Activated CD4-positive, alpha-beta T cell treated with anti-CD3 and anti-CD28 coated beads, Interleukin-2, amount 10 ng/mL, durations not matched to agents 24 days and 14 days (primary cell): ENCODE data around the gene SFXN1. TPM values are rescaled to one million over a fixed set of nuclear protein-coding genes. Genes with fewer than 3 reads are reported as not detected.

Source experiments
- DNase-seq: peaks from one replicate; pipeline ENCODE4 v3.0.0; 2022
- H3K27ac Mint-ChIP-seq: one replicate; pipeline ENCODE4 v1.8.0; 2022; ENCODE audit warnings: mild to moderate bottlenecking, mixed read lengths
- H3K27me3 Mint-ChIP-seq: one replicate; pipeline ENCODE4 v1.8.0; 2022; ENCODE audit warnings: mixed read lengths
- H3K36me3 Mint-ChIP-seq: one replicate; pipeline ENCODE4 v1.8.0; 2022; ENCODE audit warnings: low read depth, mild to moderate bottlenecking, mixed read lengths
- H3K4me1 Mint-ChIP-seq: one replicate; pipeline ENCODE4 v1.8.0; 2021; ENCODE audit warnings: mixed read lengths
- H3K4me3 Mint-ChIP-seq: one replicate; pipeline ENCODE4 v1.8.0; 2022; ENCODE audit warnings: mild to moderate bottlenecking, moderate library complexity, mixed read lengths
- H3K9me3 Mint-ChIP-seq: one replicate; pipeline ENCODE4 v1.8.0; 2021; ENCODE audit warnings: mixed read lengths
- intact Hi-C: fragments of 100-400 bp; cut with micrococcal nuclease; formaldehyde crosslinking; loops from one replicate; pipeline ENCODE4 v1.15.1; 2023
- total RNA-seq: library from RNA; stranded (reverse); gene quantifications from 2 replicates; pipeline ENCODE4 v1.2.3, GENCODE V29; 2022

The SFXN1 gene
- total RNA-seq, 1 donor from 2014 or later: 390 TPM

GRCh38 chr5:175564716-175565115 is 86.4 kb downstream of the SFXN1 start:
- H3K27me3 Mint-ChIP-seq: peaks cover 20% of the 10 kb centered on the region
- no peak overlapping the region for H3K27ac Mint-ChIP-seq
- no peaks in the 10 kb centered on the region for H3K9me3 Mint-ChIP-seq
- H3K4me3 Mint-ChIP-seq: no peak overlapping the region
- intact Hi-C loops: no loop called here
- no peak for DNase-seq
- peaks cover 5% of the 10 kb centered on the region for H3K4me1 Mint-ChIP-seq
- no peaks in the 10 kb centered on the region for H3K36me3 Mint-ChIP-seq

- H3K9me3 Mint-ChIP-seq: no peaks in the 10 kb centered on the region
- intact Hi-C loops: no loop called here
- no peak overlapping the region for H3K4me3 Mint-ChIP-seq
- peaks cover 4% of the 10 kb centered on the region for H3K4me1 Mint-ChIP-seq
- DNase-seq: no peak
- H3K27me3 Mint-ChIP-seq: peaks cover 15% of the 10 kb centered on the region
- H3K27ac Mint-ChIP-seq: no peak overlapping the region
- no peaks in the 10 kb centered on the region for H3K36me3 Mint-ChIP-seq
Observed at GRCh38 chr5:175566697-175567096, 88.3 kb downstream of the SFXN1 start.

GRCh38 chr5:175567954-175568353 is 89.6 kb downstream of the SFXN1 start:
- Mint-ChIP-seq H3K27me3 (peaks cover 17% of the 10 kb centered on the region), H3K4me1 (peaks cover 4% of the 10 kb centered on the region), H3K27ac (no peak overlapping the region), H3K9me3 (no peaks in the 10 kb centered on the region), H3K36me3 (no peaks in the 10 kb centered on the region), H3K4me3 (no peak overlapping the region)
- intact Hi-C loops: loop anchor here (1.0 kb wide), 1 partner anchor 34 kb away; no protein-coding TSS in a partner anchor
- no peak for DNase-seq

- H3K4me1 Mint-ChIP-seq: peaks cover 4% of the 10 kb centered on the region
- H3K9me3 Mint-ChIP-seq: peaks cover 3% of the 10 kb centered on the region
- H3K27ac Mint-ChIP-seq: peak overlapping the region; percentile 9
- DNase-seq: no peak
- H3K36me3 Mint-ChIP-seq: no peaks in the 10 kb centered on the region
- intact Hi-C loops: no loop called here
- no peak overlapping the region for H3K4me3 Mint-ChIP-seq
- H3K27me3 Mint-ChIP-seq: peaks cover 16% of the 10 kb centered on the region
Observed at GRCh38 chr5:175569701-175570100, 91.3 kb downstream of the SFXN1 start.

GRCh38 chr5:175572886-175573285 is 94.5 kb downstream of the SFXN1 start:
- H3K36me3 Mint-ChIP-seq: no peaks in the 10 kb centered on the region
- intact Hi-C loops: no loop called here
- peaks cover 13% of the 10 kb centered on the region for H3K27me3 Mint-ChIP-seq
- H3K4me3 Mint-ChIP-seq: no peak overlapping the region
- peaks cover 3% of the 10 kb centered on the region for H3K9me3 Mint-ChIP-seq
- peaks cover 4% of the 10 kb centered on the region for H3K4me1 Mint-ChIP-seq
- no peak overlapping the region for H3K27ac Mint-ChIP-seq
- DNase-seq: no peak

GRCh38 chr5:175573493-175574269 is 95.3 kb downstream of the SFXN1 start:
- no peaks in the 10 kb centered on the region for H3K36me3 Mint-ChIP-seq

GRCh38 chr5:175575301-175575700 is 96.9 kb downstream of the SFXN1 start:
- H3K4me1 Mint-ChIP-seq: peaks cover 4% of the 10 kb centered on the region
- H3K27ac Mint-ChIP-seq: no peak overlapping the region
- H3K9me3 Mint-ChIP-seq: peaks cover 3% of the 10 kb centered on the region
- H3K4me3 Mint-ChIP-seq: no peak overlapping the region
- peaks cover 13% of the 10 kb centered on the region for H3K27me3 Mint-ChIP-seq
- intact Hi-C loops: no loop called here
- no peak for DNase-seq
- no peaks in the 10 kb centered on the region for H3K36me3 Mint-ChIP-seq

More at GRCh38 chr5:175573493-175574269, 95.3 kb downstream of the SFXN1 start:
- Mint-ChIP-seq H3K4me1 (peaks cover 4% of the 10 kb centered on the region), H3K9me3 (peaks cover 3% of the 10 kb centered on the region), H3K27me3 (peaks cover 11% of the 10 kb centered on the region), H3K27ac (no peak overlapping the region), H3K4me3 (no peak overlapping the region)
- DNase-seq: no peak
- intact Hi-C loops: no loop called here

GRCh38 chr5:175576096-175576495 is 97.7 kb downstream of the SFXN1 start:
- Mint-ChIP-seq H3K4me1 (peaks cover 4% of the 10 kb centered on the region), H3K9me3 (peaks cover 3% of the 10 kb centered on the region), H3K27ac (no peak overlapping the region), H3K4me3 (no peak overlapping the region), H3K27me3 (peaks cover 13% of the 10 kb centered on the region), H3K36me3 (no peaks in the 10 kb centered on the region)
- DNase-seq: no peak
- intact Hi-C loops: no loop called here

- DNase-seq: no peak
- Mint-ChIP-seq H3K36me3 (no peaks in the 10 kb centered on the region), H3K27ac (no peak overlapping the region), H3K9me3 (peaks cover 3% of the 10 kb centered on the region), H3K4me1 (peaks cover 4% of the 10 kb centered on the region), H3K4me3 (no peak overlapping the region), H3K27me3 (peaks cover 13% of the 10 kb centered on the region)
- intact Hi-C loops: no loop called here
Observed at GRCh38 chr5:175576591-175576990, 98.2 kb downstream of the SFXN1 start.

Other genes with a start within 250 kb of the SFXN1 start
- gene DRD1, start 34.4 kb upstream of the SFXN1 start, total RNA-seq: 0.07 TPM in 1 of 2 replicates, not detected in the other
- 67.3 and 70.4 TPM in 2 replicates for gene HRH2, start 179.5 kb downstream of the SFXN1 start, total RNA-seq